SK-N-SH (cell line): ENCODE results near the gene SLC8A1.

Experiments
- CHD2 ChIP-seq: fragments of 150-350 bp; IDR thresholded peaks from 2 replicates; pipeline ENCODE4 v1.6.1; 2018; ENCODE audit warnings: low read length; ENCODE audit not compliant: partially characterized antibody
- NRF1 ChIP-seq: IDR thresholded peaks from 2 replicates; pipeline ENCODE4 v1.6.1; 2012; ENCODE audit warnings: low read depth, mild to moderate bottlenecking, low read length
- RAD21 ChIP-seq: IDR thresholded peaks from 2 replicates; pipeline ENCODE4 v1.6.1; 2012; ENCODE audit warnings: mild to moderate bottlenecking, low read length
- SMC3 ChIP-seq: IDR thresholded peaks from 2 replicates; pipeline ENCODE4 v1.6.1; 2012; ENCODE audit warnings: low read depth, low read length, improper control_type of control experiment
- TAF1 ChIP-seq: IDR thresholded peaks from 2 replicates; pipeline ENCODE4 v1.6.1; 2012; ENCODE audit warnings: low read depth, mild to moderate bottlenecking, low read length, moderate library complexity, borderline replicate concordance
- TEAD4 ChIP-seq: IDR thresholded peaks from 2 replicates; pipeline ENCODE4 v1.4.0; 2012; ENCODE audit warnings: mild to moderate bottlenecking, borderline replicate concordance; ENCODE audit not compliant: insufficient read depth
- TF ChIP-seq, protein P1 (sequence below): IDR thresholded peaks from 2 replicates; pipeline ENCODE4 v1.4.0; 2012; ENCODE audit warnings: low read depth, borderline replicate concordance
- TF ChIP-seq, protein P2 (sequence below): fragments of 200-600 bp; sonication (generic); IDR thresholded peaks from 2 replicates; pipeline ENCODE4 v1.6.1; 2017; ENCODE audit warnings: antibody characterized with exemption, mild to moderate bottlenecking, moderate library complexity

DNA sequence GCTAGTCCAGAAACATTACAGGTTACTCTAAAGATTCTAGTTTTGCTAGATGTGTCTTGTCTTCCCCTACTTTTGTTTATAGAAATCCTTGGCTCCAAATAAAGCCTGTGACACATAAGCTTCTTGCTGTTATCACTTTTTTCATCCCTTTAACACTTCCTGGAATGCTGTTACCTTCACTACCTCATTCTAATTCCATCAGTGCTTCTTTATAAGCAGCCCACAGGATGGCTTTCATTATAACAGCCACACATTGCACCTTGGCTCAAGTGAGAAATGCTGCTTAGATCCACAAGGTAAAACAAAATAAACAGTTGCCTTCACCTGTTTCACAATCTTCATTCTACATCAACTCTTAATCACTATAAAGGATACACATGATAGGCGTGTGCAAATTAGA lies 221.7 kb downstream of the SLC8A1 start:
- no peak for TF ChIP-seq CHD2
- TF ChIP-seq, protein P1, sequence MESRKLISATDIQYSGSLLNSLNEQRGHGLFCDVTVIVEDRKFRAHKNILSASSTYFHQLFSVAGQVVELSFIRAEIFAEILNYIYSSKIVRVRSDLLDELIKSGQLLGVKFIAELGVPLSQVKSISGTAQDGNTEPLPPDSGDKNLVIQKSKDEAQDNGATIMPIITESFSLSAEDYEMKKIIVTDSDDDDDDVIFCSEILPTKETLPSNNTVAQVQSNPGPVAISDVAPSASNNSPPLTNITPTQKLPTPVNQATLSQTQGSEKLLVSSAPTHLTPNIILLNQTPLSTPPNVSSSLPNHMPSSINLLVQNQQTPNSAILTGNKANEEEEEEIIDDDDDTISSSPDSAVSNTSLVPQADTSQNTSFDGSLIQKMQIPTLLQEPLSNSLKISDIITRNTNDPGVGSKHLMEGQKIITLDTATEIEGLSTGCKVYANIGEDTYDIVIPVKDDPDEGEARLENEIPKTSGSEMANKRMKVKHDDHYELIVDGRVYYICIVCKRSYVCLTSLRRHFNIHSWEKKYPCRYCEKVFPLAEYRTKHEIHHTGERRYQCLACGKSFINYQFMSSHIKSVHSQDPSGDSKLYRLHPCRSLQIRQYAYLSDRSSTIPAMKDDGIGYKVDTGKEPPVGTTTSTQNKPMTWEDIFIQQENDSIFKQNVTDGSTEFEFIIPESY: no peak
- no peak for TF ChIP-seq NRF1
- TF ChIP-seq SMC3: no peak
- TF ChIP-seq RAD21: no peak
- TF ChIP-seq, protein P2, sequence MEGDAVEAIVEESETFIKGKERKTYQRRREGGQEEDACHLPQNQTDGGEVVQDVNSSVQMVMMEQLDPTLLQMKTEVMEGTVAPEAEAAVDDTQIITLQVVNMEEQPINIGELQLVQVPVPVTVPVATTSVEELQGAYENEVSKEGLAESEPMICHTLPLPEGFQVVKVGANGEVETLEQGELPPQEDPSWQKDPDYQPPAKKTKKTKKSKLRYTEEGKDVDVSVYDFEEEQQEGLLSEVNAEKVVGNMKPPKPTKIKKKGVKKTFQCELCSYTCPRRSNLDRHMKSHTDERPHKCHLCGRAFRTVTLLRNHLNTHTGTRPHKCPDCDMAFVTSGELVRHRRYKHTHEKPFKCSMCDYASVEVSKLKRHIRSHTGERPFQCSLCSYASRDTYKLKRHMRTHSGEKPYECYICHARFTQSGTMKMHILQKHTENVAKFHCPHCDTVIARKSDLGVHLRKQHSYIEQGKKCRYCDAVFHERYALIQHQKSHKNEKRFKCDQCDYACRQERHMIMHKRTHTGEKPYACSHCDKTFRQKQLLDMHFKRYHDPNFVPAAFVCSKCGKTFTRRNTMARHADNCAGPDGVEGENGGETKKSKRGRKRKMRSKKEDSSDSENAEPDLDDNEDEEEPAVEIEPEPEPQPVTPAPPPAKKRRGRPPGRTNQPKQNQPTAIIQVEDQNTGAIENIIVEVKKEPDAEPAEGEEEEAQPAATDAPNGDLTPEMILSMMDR: no peak
- no peak for TF ChIP-seq TEAD4
- TF ChIP-seq TAF1: no peak
